Panc1 (cell line): Measurements from ENCODE around the gene ASCC3.

Experiments used
- CTCF ChIP-seq: fragments of 450-650 bp; IDR thresholded peaks from 2 replicates; pipeline ENCODE4 v1.5.1; 2017; ENCODE audit warnings: mild to moderate bottlenecking
- POLR2AphosphoS5 ChIP-seq: IDR thresholded peaks from 2 replicates; pipeline ENCODE4 v1.6.1; 2012; ENCODE audit warnings: mild to moderate bottlenecking, low read depth, low read length, moderate library complexity

- TF ChIP-seq CTCF (no peak), POLR2AphosphoS5 (no peak)
Measured at GRCh38 chr6:100838011-100838410, 43.1 kb downstream of the ASCC3 start.
